Mesendoderm (in vitro differentiated cells): Measurements from ENCODE around the gene GADL1.

Experiments used
- DNase-seq: peaks from one replicate; pipeline ENCODE4 v3.0.0; 2013
- H2AK5ac ChIP-seq: 2 replicates; pipeline ENCODE4 v1.6.1; 2013; ENCODE audit warnings: low read length, inconsistent platforms
- H2BK120ac ChIP-seq: 2 replicates; pipeline ENCODE4 v1.6.1; 2013; ENCODE audit warnings: low read depth, mild to moderate bottlenecking, low read length, moderate library complexity, mixed read lengths
- H2BK15ac ChIP-seq: replicated peaks from 2 replicates; pipeline ENCODE4 v1.6.1; 2013; ENCODE audit warnings: low read depth, mild to moderate bottlenecking, moderate library complexity
- H2BK5ac ChIP-seq: 2 replicates; pipeline ENCODE4 v1.6.1; 2013; ENCODE audit warnings: low read length, inconsistent platforms
- H3K18ac ChIP-seq: 2 replicates; pipeline ENCODE4 v1.6.1; 2013; ENCODE audit warnings: mild to moderate bottlenecking, low read length, mixed read lengths
- H3K23ac ChIP-seq: one replicate; pipeline ENCODE4 v1.6.1; 2013; ENCODE audit warnings: low read length
- H3K27ac ChIP-seq: 2 replicates; pipeline ENCODE4 v1.5.1; 2013; ENCODE audit warnings: low read depth, mild to moderate bottlenecking, inconsistent platforms, low read length, moderate library complexity
- H3K27me3 ChIP-seq: 2 replicates; pipeline ENCODE4 v1.6.1; 2013; ENCODE audit warnings: low read length, control low read depth, mild to moderate bottlenecking, inconsistent platforms; ENCODE audit not compliant: insufficient read depth, poor library complexity
- H3K36me3 ChIP-seq: 2 replicates; pipeline ENCODE4 v1.6.1; 2013; ENCODE audit warnings: low read length, inconsistent platforms; ENCODE audit not compliant: control insufficient read depth, insufficient read depth
- H3K4ac ChIP-seq: one replicate; pipeline ENCODE4 v1.6.1; 2013; ENCODE audit warnings: low read depth, mild to moderate bottlenecking, low read length, moderate library complexity
- H3K4me1 ChIP-seq: 2 replicates; pipeline ENCODE4 v1.6.1; 2013; ENCODE audit warnings: low read depth, low read length, inconsistent platforms; ENCODE audit not compliant: control insufficient read depth
- H3K4me2 ChIP-seq: 2 replicates; pipeline ENCODE4 v1.6.1; 2013; ENCODE audit warnings: low read length
- H3K4me3 ChIP-seq: 2 replicates; pipeline ENCODE4 v1.5.1; 2013; ENCODE audit warnings: mild to moderate bottlenecking, low read length
- H3K56ac ChIP-seq: one replicate; pipeline ENCODE4 v1.6.1; 2013; ENCODE audit warnings: low read length
- H3K79me1 ChIP-seq: 2 replicates; pipeline ENCODE4 v1.6.1; 2013; ENCODE audit warnings: low read length, inconsistent platforms
- H3K79me2 ChIP-seq: 2 replicates; pipeline ENCODE4 v1.6.1; 2013; ENCODE audit warnings: mild to moderate bottlenecking, low read length; ENCODE audit not compliant: control insufficient read depth, insufficient read depth
- H3K9ac ChIP-seq: 2 replicates; pipeline ENCODE4 v1.6.1; 2013; ENCODE audit warnings: low read length, inconsistent platforms
- H4K5ac ChIP-seq: one replicate; pipeline ENCODE4 v1.6.1; 2013; ENCODE audit warnings: low read length
- H4K8ac ChIP-seq: one replicate; pipeline ENCODE4 v1.6.1; 2013; ENCODE audit warnings: low read depth, mild to moderate bottlenecking, control low read depth, low read length, moderate library complexity
- WGBS: extraction: QIAGEN DNeasy Blood & Tissue Kit; methylation state at CpG from one replicate; pipeline ENCODE4 v1.1.7; 2013; ENCODE audit warnings: low lambda C conversion rate, missing lambda C conversion rate; ENCODE audit not compliant: insufficient coverage; ENCODE audit errors: extremely low coverage; 5-methylcytosine and 5-hydroxymethylcytosine counted together

Gene GADL1

DNA sequence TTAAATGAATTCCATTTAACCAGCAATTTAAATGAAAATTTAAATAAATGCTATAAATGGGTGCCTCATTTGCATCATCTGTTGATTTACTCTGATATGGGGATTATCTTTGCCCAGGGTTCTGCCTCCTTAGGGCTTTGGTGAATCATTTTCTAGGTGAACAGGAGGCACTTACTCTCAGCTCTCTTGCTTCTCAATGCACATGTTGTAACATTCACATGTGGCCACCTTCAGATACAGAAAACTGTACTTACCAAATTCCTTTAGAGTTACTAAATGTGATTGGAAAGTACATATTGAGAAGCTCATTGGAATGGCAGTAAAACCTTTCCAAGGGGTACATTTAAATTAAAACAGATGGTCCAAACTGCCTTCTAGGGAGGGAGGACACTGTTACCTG lies 20.8 kb downstream of the GADL1 start:
- H3K79me2 ChIP-seq = no peaks in the 10 kb centered on the region
- H2BK5ac ChIP-seq = no peak overlapping the region
- no peak overlapping the region for H3K4ac ChIP-seq
- no peak overlapping the region for H3K4me2 ChIP-seq
- no peaks in the 10 kb centered on the region for H3K27me3 ChIP-seq
- no peak overlapping the region for H4K5ac ChIP-seq
- H2BK15ac ChIP-seq = no peak overlapping the region
- no peak overlapping the region for H3K18ac ChIP-seq
- H3K23ac ChIP-seq = no peak overlapping the region
- H3K79me1 ChIP-seq = no peaks in the 10 kb centered on the region
- H2BK120ac ChIP-seq = no peak overlapping the region
- no peak overlapping the region for H4K8ac ChIP-seq
- H3K4me1 ChIP-seq = no peaks in the 10 kb centered on the region
- no peak overlapping the region for H3K27ac ChIP-seq
- H3K9ac ChIP-seq = no peak overlapping the region
- H3K36me3 ChIP-seq = no peaks in the 10 kb centered on the region
- no peak overlapping the region for H3K56ac ChIP-seq
- DNase-seq = no peak
- H2AK5ac ChIP-seq = no peak overlapping the region
- no peak overlapping the region for H3K4me3 ChIP-seq

GRCh38 chr3:30872879-30873278 lies 21.6 kb downstream of the GADL1 start:
- H3K79me1 ChIP-seq = no peaks in the 10 kb centered on the region
- no peak overlapping the region for H3K4ac ChIP-seq
- H3K4me3 ChIP-seq = no peak overlapping the region
- H3K56ac ChIP-seq = no peak overlapping the region
- no peaks in the 10 kb centered on the region for H3K79me2 ChIP-seq
- no peaks in the 10 kb centered on the region for H3K4me1 ChIP-seq
- H3K27ac ChIP-seq = no peak overlapping the region
- H3K4me2 ChIP-seq = no peak overlapping the region
- H3K36me3 ChIP-seq = no peaks in the 10 kb centered on the region
- no peaks in the 10 kb centered on the region for H3K27me3 ChIP-seq
- H2BK5ac ChIP-seq = no peak overlapping the region
- H4K5ac ChIP-seq = no peak overlapping the region
- H3K18ac ChIP-seq = no peak overlapping the region
- H3K9ac ChIP-seq = no peak overlapping the region
- no peak overlapping the region for H2BK15ac ChIP-seq
- no peak overlapping the region for H2AK5ac ChIP-seq
- H2BK120ac ChIP-seq = no peak overlapping the region
- H4K8ac ChIP-seq = no peak overlapping the region
- DNase-seq = no peak
- H3K23ac ChIP-seq = no peak overlapping the region

GRCh38 chr3:30871720-30872119 lies 22.7 kb downstream of the GADL1 start:
- no peak for DNase-seq
- WGBS = no CpG with 5 or more reads among the region's 2 CpGs
- H3K18ac ChIP-seq = no peak overlapping the region
- no peaks in the 10 kb centered on the region for H3K79me2 ChIP-seq
- no peaks in the 10 kb centered on the region for H3K27me3 ChIP-seq
- H2AK5ac ChIP-seq = no peak overlapping the region
- H2BK5ac ChIP-seq = no peak overlapping the region
- H4K5ac ChIP-seq = no peak overlapping the region
- no peak overlapping the region for H3K27ac ChIP-seq
- no peaks in the 10 kb centered on the region for H3K4me1 ChIP-seq
- H3K9ac ChIP-seq = no peak overlapping the region
- no peak overlapping the region for H2BK15ac ChIP-seq
- H3K4ac ChIP-seq = no peak overlapping the region
- no peak overlapping the region for H3K23ac ChIP-seq
- no peak overlapping the region for H3K56ac ChIP-seq
- H3K4me3 ChIP-seq = no peak overlapping the region
- H3K4me2 ChIP-seq = no peak overlapping the region
- no peaks in the 10 kb centered on the region for H3K36me3 ChIP-seq
- H3K79me1 ChIP-seq = no peaks in the 10 kb centered on the region
- H4K8ac ChIP-seq = no peak overlapping the region
- no peak overlapping the region for H2BK120ac ChIP-seq

DNA sequence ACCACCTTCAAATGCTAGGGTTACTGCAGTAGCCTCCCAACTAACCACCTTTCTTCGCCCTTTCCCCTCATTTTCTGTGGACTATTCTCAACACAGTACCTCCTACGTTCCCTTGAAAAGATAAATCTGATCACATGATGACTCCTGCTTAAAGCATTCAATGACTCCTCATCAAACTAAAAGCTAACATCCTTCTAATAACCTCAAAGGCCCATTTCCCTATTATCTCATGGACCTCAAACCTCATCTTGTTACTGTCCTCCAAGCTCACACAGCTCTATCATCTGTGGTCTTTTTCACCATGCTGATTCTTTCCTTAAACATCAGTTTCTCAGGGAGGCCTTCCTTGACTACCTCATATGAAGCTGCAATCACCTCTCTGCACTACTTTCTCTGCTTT lies 29.6 kb downstream of the GADL1 start:
- Histone ChIP-seq H4K8ac (no peak overlapping the region), H3K23ac (no peak overlapping the region), H3K4me2 (no peak overlapping the region), H2BK15ac (no peak overlapping the region), H3K79me1 (no peaks in the 10 kb centered on the region), H3K4me3 (no peak overlapping the region), H2BK5ac (no peak overlapping the region), H3K27ac (no peak overlapping the region), H3K27me3 (no peaks in the 10 kb centered on the region), H3K18ac (no peak overlapping the region), H3K9ac (no peak overlapping the region), H3K56ac (no peak overlapping the region), H4K5ac (no peak overlapping the region), H3K36me3 (no peaks in the 10 kb centered on the region), H2BK120ac (no peak overlapping the region), H3K79me2 (no peaks in the 10 kb centered on the region), H2AK5ac (no peak overlapping the region), H3K4ac (no peak overlapping the region), H3K4me1 (no peaks in the 10 kb centered on the region)
- no CpG with 5 or more reads among the region's 2 CpGs for WGBS
- DNase-seq = no peak

DNA sequence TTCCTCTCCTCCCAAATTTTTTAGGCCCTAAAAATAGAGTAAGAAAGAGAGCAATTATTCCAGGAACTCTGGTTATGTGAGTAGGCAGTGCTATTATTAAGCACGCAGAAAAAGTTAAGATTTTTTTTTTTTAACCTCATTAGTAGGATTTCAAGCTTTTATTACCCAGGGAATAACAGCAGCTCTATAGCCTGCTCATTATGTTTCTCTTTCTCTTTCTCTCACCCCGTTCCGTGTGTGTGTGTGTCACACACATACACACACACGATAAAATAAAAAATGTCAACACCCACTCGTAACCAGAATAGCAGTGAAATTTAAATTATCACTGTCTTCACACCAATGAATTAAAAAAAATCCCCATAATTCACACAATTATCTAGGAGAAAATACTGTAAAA lies 30.3 kb downstream of the GADL1 start:
- no peaks in the 10 kb centered on the region for H3K4me1 ChIP-seq
- H2BK15ac ChIP-seq = no peak overlapping the region
- no peak overlapping the region for H3K4me3 ChIP-seq
- no peak overlapping the region for H3K4ac ChIP-seq
- H3K79me2 ChIP-seq = no peaks in the 10 kb centered on the region
- no peak overlapping the region for H4K5ac ChIP-seq
- H3K36me3 ChIP-seq = no peaks in the 10 kb centered on the region
- no peak overlapping the region for H2BK120ac ChIP-seq
- no peak overlapping the region for H2AK5ac ChIP-seq
- no peak overlapping the region for H3K9ac ChIP-seq
- no peaks in the 10 kb centered on the region for H3K79me1 ChIP-seq
- no peak for DNase-seq
- no peak overlapping the region for H3K23ac ChIP-seq
- 100% methylated on average over 1 of the region's 5 CpGs for WGBS
- H3K56ac ChIP-seq = no peak overlapping the region
- H4K8ac ChIP-seq = no peak overlapping the region
- H3K27me3 ChIP-seq = no peaks in the 10 kb centered on the region
- H3K4me2 ChIP-seq = no peak overlapping the region
- H3K27ac ChIP-seq = no peak overlapping the region
- H3K18ac ChIP-seq = no peak overlapping the region
- H2BK5ac ChIP-seq = no peak overlapping the region

- Histone ChIP-seq H2BK5ac (no peak overlapping the region), H3K27ac (no peak overlapping the region), H3K56ac (no peak overlapping the region), H3K9ac (no peak overlapping the region), H3K4me2 (no peak overlapping the region), H3K23ac (no peak overlapping the region), H2AK5ac (no peak overlapping the region), H3K27me3 (no peaks in the 10 kb centered on the region), H3K36me3 (no peaks in the 10 kb centered on the region), H4K5ac (no peak overlapping the region), H3K79me2 (no peaks in the 10 kb centered on the region), H3K18ac (no peak overlapping the region), H3K4me3 (no peak overlapping the region), H3K4me1 (no peaks in the 10 kb centered on the region), H3K4ac (no peak overlapping the region), H2BK120ac (no peak overlapping the region), H3K79me1 (no peaks in the 10 kb centered on the region), H4K8ac (no peak overlapping the region), H2BK15ac (no peak overlapping the region)
- no peak for DNase-seq
- no CpG with 5 or more reads among the region's 2 CpGs for WGBS
Measured at GRCh38 chr3:30862004-30862403, 32.5 kb downstream of the GADL1 start.
